HEK293 (cell line): ENCODE data around the gene ASB16.

Experiments
- BCL6B ChIP-seq: fragments of 450-650 bp; formaldehyde crosslinking; IDR thresholded peaks from 2 replicates; pipeline ENCODE4 v1.5.1; 2017; ENCODE audit warnings: missing biosample characterization, missing genetic modification characterization
- GLI4 ChIP-seq: fragments of 450-650 bp; formaldehyde crosslinking; IDR thresholded peaks from 2 replicates; pipeline ENCODE4 v1.5.1; 2016; ENCODE audit warnings: missing biosample characterization, missing genetic modification characterization
- GLIS1 ChIP-seq: fragments of 450-650 bp; formaldehyde crosslinking; IDR thresholded peaks from 2 replicates; pipeline ENCODE4 v1.5.1; 2016; ENCODE audit warnings: missing biosample characterization, missing genetic modification characterization
- GLIS2 ChIP-seq: fragments of 450-650 bp; formaldehyde crosslinking; IDR thresholded peaks from 2 replicates; pipeline ENCODE4 v1.5.1; 2016; ENCODE audit warnings: missing biosample characterization, missing genetic modification characterization
- KLF1 ChIP-seq: fragments of 450-650 bp; formaldehyde crosslinking; IDR thresholded peaks from 2 replicates; pipeline ENCODE4 v1.5.1; 2016; ENCODE audit warnings: missing biosample characterization, missing genetic modification characterization
- KLF9 ChIP-seq: fragments of 450-650 bp; formaldehyde crosslinking; IDR thresholded peaks from 2 replicates; pipeline ENCODE4 v1.5.1; 2016; ENCODE audit warnings: missing biosample characterization, missing genetic modification characterization, low read depth
- MZF1 ChIP-seq: fragments of 450-650 bp; formaldehyde crosslinking; IDR thresholded peaks from 2 replicates; pipeline ENCODE4 v1.5.1; 2017; ENCODE audit warnings: missing biosample characterization, missing genetic modification characterization, borderline replicate concordance
- OSR2 ChIP-seq: fragments of 450-650 bp; formaldehyde crosslinking; IDR thresholded peaks from 2 replicates; pipeline ENCODE4 v1.5.1; 2016; ENCODE audit warnings: missing biosample characterization, missing genetic modification characterization
- PATZ1 ChIP-seq: fragments of 450-650 bp; formaldehyde crosslinking; IDR thresholded peaks from 2 replicates; pipeline ENCODE4 v1.5.1; 2016; ENCODE audit warnings: missing biosample characterization, missing genetic modification characterization
- SALL2 ChIP-seq: fragments of 450-650 bp; formaldehyde crosslinking; IDR thresholded peaks from 2 replicates; pipeline ENCODE4 v1.5.0; 2017; ENCODE audit warnings: missing biosample characterization, mild to moderate bottlenecking, missing genetic modification characterization, borderline replicate concordance
- SCRT2 ChIP-seq: fragments of 450-650 bp; formaldehyde crosslinking; IDR thresholded peaks from 2 replicates; pipeline ENCODE4 v1.5.1; 2016; ENCODE audit warnings: missing biosample characterization, missing genetic modification characterization
- YY2 ChIP-seq: fragments of 450-650 bp; formaldehyde crosslinking; IDR thresholded peaks from 2 replicates; pipeline ENCODE4 v1.5.1; 2016; ENCODE audit warnings: missing biosample characterization, missing genetic modification characterization
- ZFHX2 ChIP-seq: fragments of 450-650 bp; formaldehyde crosslinking; conservative IDR thresholded peaks from 2 replicates; pipeline ENCODE4 v1.5.1; 2016; ENCODE audit warnings: missing biosample characterization, missing genetic modification characterization
- ZNF398 ChIP-seq: fragments of 450-650 bp; formaldehyde crosslinking; IDR thresholded peaks from 2 replicates; pipeline ENCODE4 v1.5.1; 2017; ENCODE audit warnings: missing biosample characterization, missing genetic modification characterization
- ZNF416 ChIP-seq: fragments of 450-650 bp; formaldehyde crosslinking; IDR thresholded peaks from 2 replicates; pipeline ENCODE4 v1.5.1; 2016; ENCODE audit warnings: missing biosample characterization, missing genetic modification characterization
- ZNF548 ChIP-seq: fragments of 450-650 bp; formaldehyde crosslinking; IDR thresholded peaks from 2 replicates; pipeline ENCODE4 v1.5.1; 2016; ENCODE audit warnings: missing biosample characterization, missing genetic modification characterization
- ZNF561 ChIP-seq: fragments of 450-650 bp; IDR thresholded peaks from 2 replicates; pipeline ENCODE4 v1.5.1; 2018; ENCODE audit warnings: missing biosample characterization, missing genetic modification characterization, borderline replicate concordance
- ZNF580 ChIP-seq: fragments of 450-650 bp; formaldehyde crosslinking; IDR thresholded peaks from 2 replicates; pipeline ENCODE4 v1.5.1; 2016; ENCODE audit warnings: missing biosample characterization, missing genetic modification characterization
- ZNF596 ChIP-seq: fragments of 450-650 bp; IDR thresholded peaks from 2 replicates; pipeline ENCODE4 v1.5.0; 2018; ENCODE audit warnings: missing biosample characterization, mild to moderate bottlenecking, missing genetic modification characterization, moderate library complexity
- ZNF660 ChIP-seq: fragments of 450-650 bp; IDR thresholded peaks from 2 replicates; pipeline ENCODE4 v1.5.1; 2018; ENCODE audit warnings: missing biosample characterization, mild to moderate bottlenecking, missing genetic modification characterization
- ZNF76 ChIP-seq: fragments of 450-650 bp; formaldehyde crosslinking; IDR thresholded peaks from 2 replicates; pipeline ENCODE4; 2016; ENCODE audit warnings: low read depth, missing biosample characterization, missing genetic modification characterization, borderline replicate concordance

The ASB16 gene

GRCh38 chr17:44210342-44211192 is 40.1 kb downstream of the ASB16 start (continued):
- TF ChIP-seq ZNF580 (tag by site-specific recombination) (no peak), BCL6B (tag by site-specific recombination) (no peak), GLI4 (tag by site-specific recombination) (peak; percentile 55; the same call in 1 of the 2 replicates), ZNF548 (tag by site-specific recombination) (no peak), ZNF398 (tag by site-specific recombination) (no peak), ZNF660 (tag by site-specific recombination) (peak; percentile 85), SCRT2 (no peak), KLF9 (tag by site-specific recombination) (peak; percentile 44), KLF1 (no peak), ZNF416 (tag by site-specific recombination) (no peak), MZF1 (tag by site-specific recombination) (no peak), ZNF596 (no peak), ZFHX2 (tag by site-specific recombination) (peak; percentile 71), YY2 (tag by site-specific recombination) (no peak), ZNF561 (tag by site-specific recombination) (peak; percentile 90), GLIS2 (peak; percentile 62), GLIS1 (peak; percentile 22; the same call in 1 of the 2 replicates), PATZ1 (tag by site-specific recombination) (peak; percentile 60), OSR2 (tag by site-specific recombination) (no peak; the same call in 1 of the 2 replicates), ZNF76 (tag by site-specific recombination) (0 out of 2 replicates have a peak, but pooled peaks have one; percentile 21), SALL2 (0 out of 2 replicates have a peak, but pooled peaks have one; percentile 6)
